Gastroesophageal sphincter (tissue), 4 donors: Measurements from ENCODE around the gene GRPR. TPM values are rescaled to one million over a fixed set of nuclear protein-coding genes. Genes with fewer than 3 reads are reported as not detected.
A peak's percentile ranks its signal among the peaks of the same experiment; 100 is the strongest.
"Not testable (repeated sequence)": the region's sequence is repeated elsewhere in the genome, so short reads cannot be mapped to it uniquely, and the experiment has no call there.

Source experiments
- ATAC-seq: fragments of 150-250 bp; one replicate; pipeline ENCODE4 v1.9.1; 2016; ENCODE audit warnings: mild to moderate bottlenecking, moderate library complexity
- H3K27ac ChIP-seq, 4 donors: fragments of 200-600 bp; sonication (generic) in 3 of 4; 1 replicate in 3 of 4; 2 replicates in 1 of 4; pipeline ENCODE4 v1.5.1; 2016 to 2019
- H3K27me3 ChIP-seq: fragments of 200-600 bp; sonication (generic); one replicate; pipeline ENCODE4 v1.5.1; 2019
- H3K36me3 ChIP-seq, 2 donors: fragments of 200-600 bp; sonication (generic); one replicate each; pipeline ENCODE4 v1.5.1; 2019; ENCODE audit warnings: control low read depth in 1 of 2
- H3K4me1 ChIP-seq, 3 donors: fragments of 200-600 bp; sonication (generic); 1 replicate in 2 of 3; 2 replicates in 1 of 3; pipeline ENCODE4 v1.5.1; 2016 to 2019; ENCODE audit warnings: control low read depth in 2 of 3
- H3K4me3 ChIP-seq, 2 donors: fragments of 200-600 bp; sonication (generic); one replicate each; pipeline ENCODE4 v1.5.1; 2019; ENCODE audit warnings: mild to moderate bottlenecking in 1 of 2, moderate library complexity in 1 of 2
- H3K9me3 ChIP-seq, 3 donors: fragments of 200-600 bp; sonication (generic); one replicate each; pipeline ENCODE4 v1.5.1; 2017 to 2019; ENCODE audit warnings: control low read depth in 2 of 3
- EP300 ChIP-seq: sonication (generic); formaldehyde crosslinking; IDR thresholded peaks from one replicate; pipeline ENCODE4 v1.6.1; 2017; ENCODE audit warnings: antibody characterized with exemption, mild to moderate bottlenecking
- POLR2A ChIP-seq, 2 donors: fragments of 450-650 bp; IDR thresholded peaks; one replicate each; pipeline ENCODE4 v1.6.1; 2017; ENCODE audit warnings: antibody characterized with exemption in 2 of 2, mild to moderate bottlenecking in 2 of 2, moderate library complexity in 1 of 2
- POLR2AphosphoS5 ChIP-seq: sonication (generic); formaldehyde crosslinking; IDR thresholded peaks from one replicate; pipeline ENCODE4 v1.6.1; 2017; ENCODE audit warnings: antibody characterized with exemption
- WGBS, 2 donors: methylation state at CpG; one replicate each; pipeline ENCODE4 v1.1.5; 2018; ENCODE audit warnings: low coverage in 1 of 2; 5-methylcytosine and 5-hydroxymethylcytosine counted together
- total RNA-seq, 4 donors: library from RNA; depleted of rRNA; stranded (reverse); fragments of >200 nt; gene quantifications; one replicate each; pipeline ENCODE4 v1.1.0, GENCODE V29; 2016
- TF ChIP-seq, protein P1 (sequence below), 4 experiments: fragments of 200-600 bp in 2 of 4; fragments of 450-650 bp in 2 of 4; sonication (generic) in 1 of 4; IDR thresholded peaks; one replicate each; pipeline ENCODE4 v1.5.1; 2017 to 2019; ENCODE audit warnings: antibody characterized with exemption in 4 of 4, mild to moderate bottlenecking in 2 of 4, moderate library complexity in 2 of 4

Gene GRPR
- total RNA-seq, 4 donors from 2014 or later = 3.2 to 39.5 (median 16.0) TPM

- Histone ChIP-seq H3K36me3 (no peaks in the 10 kb centered on the region), H3K27ac (peak overlapping the region; percentile 71 to 84 (median 80)), H3K9me3 (no peaks in the 10 kb centered on the region), H3K27me3 (no peaks in the 10 kb centered on the region), H3K4me3 (no peak overlapping the region), H3K4me1 (peaks cover 0 to 14% (median 0%) of the 10 kb centered on the region in 3 donors)
- WGBS, 2 donors = 54% methylated on average over 4 of the region's 4 CpGs; no CpG with 5 or more reads in 1 of the 2 donors
- TF ChIP-seq EP300 = no peak
- TF ChIP-seq, protein P1, sequence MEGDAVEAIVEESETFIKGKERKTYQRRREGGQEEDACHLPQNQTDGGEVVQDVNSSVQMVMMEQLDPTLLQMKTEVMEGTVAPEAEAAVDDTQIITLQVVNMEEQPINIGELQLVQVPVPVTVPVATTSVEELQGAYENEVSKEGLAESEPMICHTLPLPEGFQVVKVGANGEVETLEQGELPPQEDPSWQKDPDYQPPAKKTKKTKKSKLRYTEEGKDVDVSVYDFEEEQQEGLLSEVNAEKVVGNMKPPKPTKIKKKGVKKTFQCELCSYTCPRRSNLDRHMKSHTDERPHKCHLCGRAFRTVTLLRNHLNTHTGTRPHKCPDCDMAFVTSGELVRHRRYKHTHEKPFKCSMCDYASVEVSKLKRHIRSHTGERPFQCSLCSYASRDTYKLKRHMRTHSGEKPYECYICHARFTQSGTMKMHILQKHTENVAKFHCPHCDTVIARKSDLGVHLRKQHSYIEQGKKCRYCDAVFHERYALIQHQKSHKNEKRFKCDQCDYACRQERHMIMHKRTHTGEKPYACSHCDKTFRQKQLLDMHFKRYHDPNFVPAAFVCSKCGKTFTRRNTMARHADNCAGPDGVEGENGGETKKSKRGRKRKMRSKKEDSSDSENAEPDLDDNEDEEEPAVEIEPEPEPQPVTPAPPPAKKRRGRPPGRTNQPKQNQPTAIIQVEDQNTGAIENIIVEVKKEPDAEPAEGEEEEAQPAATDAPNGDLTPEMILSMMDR (IDR thresholded peaks at IDR 0.05) = no peak
- TF ChIP-seq POLR2AphosphoS5 = no peak
- no peak for TF ChIP-seq POLR2A (IDR thresholded peaks at IDR 0.05)
- ATAC-seq = no peak
Measured at GRCh38 chrX:16140448-16140847, 17.1 kb downstream of the GRPR start.

DNA sequence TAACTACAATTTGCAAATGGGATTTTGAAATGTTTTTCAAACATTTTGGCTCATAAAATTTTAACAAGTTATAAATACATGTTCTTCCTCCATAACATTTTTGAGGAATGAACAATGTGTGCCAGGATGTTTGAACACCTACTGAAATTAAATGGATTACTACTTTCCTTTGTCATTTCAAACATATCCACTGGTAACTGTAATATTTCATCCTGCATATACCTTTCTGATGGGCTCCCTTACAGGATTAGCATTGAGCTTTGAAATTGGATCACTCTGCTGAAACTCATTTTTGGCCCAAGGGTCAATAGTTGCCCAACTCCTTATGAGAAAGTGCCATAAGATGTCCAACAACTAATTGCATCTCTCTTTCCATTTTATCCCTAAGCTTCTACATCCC is 17.6 kb downstream of the GRPR start:
- Histone ChIP-seq H3K27me3 (no peaks in the 10 kb centered on the region), H3K36me3 (no peaks in the 10 kb centered on the region), H3K4me1 (peaks cover 0 to 14% (median 0%) of the 10 kb centered on the region in 3 donors), H3K4me3 (no peak overlapping the region), H3K27ac (peak overlapping the region; percentile 71 to 84 (median 80)), H3K9me3 (no peaks in the 10 kb centered on the region)
- no peak for TF ChIP-seq EP300
- no peak for ATAC-seq

DNA sequence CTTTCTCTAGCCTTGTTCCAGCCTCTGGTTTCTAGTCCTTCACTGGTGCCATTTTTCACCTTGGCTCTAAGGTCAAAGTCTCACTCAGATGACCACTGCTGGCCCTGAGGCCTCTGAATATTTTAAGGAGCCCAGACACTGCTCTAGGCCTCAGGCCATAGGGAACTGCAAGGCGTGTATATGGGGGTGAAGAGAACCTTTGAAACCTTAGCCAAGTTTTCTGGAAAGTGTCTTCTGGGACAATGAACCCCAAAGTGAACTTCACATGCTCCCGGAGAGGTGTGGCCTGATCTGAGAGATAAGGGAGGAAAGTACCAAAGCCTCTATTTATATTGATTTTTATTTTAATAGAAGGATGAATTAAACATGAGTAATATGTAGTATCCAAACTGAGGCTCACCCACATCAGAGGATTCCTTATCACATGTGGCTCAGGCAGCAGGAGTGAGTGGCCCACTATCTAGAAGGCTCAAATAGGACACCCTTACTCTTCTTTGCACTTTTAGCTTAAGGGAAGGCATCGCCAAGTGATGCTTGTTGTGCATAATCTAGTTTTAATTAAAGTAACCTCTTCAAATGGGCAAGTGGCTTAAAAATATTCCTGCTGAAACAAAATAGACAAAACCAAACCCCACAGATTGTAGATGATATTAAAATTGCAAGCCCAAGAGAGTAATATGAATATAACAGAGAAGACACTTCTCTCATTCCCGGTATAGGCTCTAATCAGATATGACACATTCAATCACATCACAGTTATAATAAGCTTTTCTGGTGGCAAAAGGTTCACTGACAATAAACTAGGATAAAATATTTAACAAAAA is 18.3 kb downstream of the GRPR start:
- no peak for TF ChIP-seq POLR2A (IDR thresholded peaks at IDR 0.05)
- H3K27ac ChIP-seq = peak overlapping the region; percentile 65 to 81 (median 75)

DNA sequence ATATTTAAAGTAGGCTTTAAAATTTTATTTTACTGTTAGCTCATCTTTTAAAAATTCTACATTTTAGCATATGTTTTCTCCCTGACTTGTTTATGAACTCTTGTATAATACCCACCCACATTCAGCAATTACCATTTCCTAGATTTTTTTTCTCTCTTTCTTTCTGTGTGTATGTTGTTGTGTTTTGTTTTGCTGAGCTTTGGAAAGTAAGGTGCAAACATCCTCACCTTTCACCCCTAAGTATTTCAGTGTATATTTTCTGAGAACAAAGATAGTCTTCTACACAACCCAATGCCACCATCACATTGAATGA is 18.8 kb downstream of the GRPR start:
- peak overlapping the region in 2 of 4 donors; percentile 32 to 79 for H3K27ac ChIP-seq
- ATAC-seq = no peak
- H3K4me3 ChIP-seq = no peak overlapping the region
- H3K4me1 ChIP-seq = peaks cover 0 to 14% (median 0%) of the 10 kb centered on the region in 3 donors
- H3K36me3 ChIP-seq = no peaks in the 10 kb centered on the region
- TF ChIP-seq EP300 = no peak
- TF ChIP-seq, protein P1 (IDR thresholded peaks at IDR 0.05) = no peak
- TF ChIP-seq POLR2A (IDR thresholded peaks at IDR 0.05) = no peak
- TF ChIP-seq POLR2AphosphoS5 = no peak
- H3K9me3 ChIP-seq = no peaks in the 10 kb centered on the region
- no peaks in the 10 kb centered on the region for H3K27me3 ChIP-seq

More for the DNA sequence above, 18.3 kb downstream of the GRPR start:
- H3K27me3 ChIP-seq = no peaks in the 10 kb centered on the region
- H3K4me1 ChIP-seq = peaks cover 0 to 14% (median 0%) of the 10 kb centered on the region in 3 donors
- 75% methylated on average over 2 of the region's 4 CpGs for WGBS, 2 donors
- no peaks in the 10 kb centered on the region for H3K36me3 ChIP-seq
- H3K9me3 ChIP-seq = no peaks in the 10 kb centered on the region
- no peak overlapping the region for H3K4me3 ChIP-seq
- no peak for ATAC-seq

GRCh38 chrX:16143968-16144367 is 20.6 kb downstream of the GRPR start:
- H3K27ac ChIP-seq = peak overlapping the region; percentile 7 to 79 (median 44)
- H3K27me3 ChIP-seq = no peaks in the 10 kb centered on the region
- H3K4me1 ChIP-seq = peaks cover 0 to 14% (median 0%) of the 10 kb centered on the region in 3 donors
- no peaks in the 10 kb centered on the region for H3K36me3 ChIP-seq
- no peak for ATAC-seq
- H3K4me3 ChIP-seq = no peak overlapping the region
- TF ChIP-seq, protein P1 (IDR thresholded peaks at IDR 0.05) = no peak
- TF ChIP-seq POLR2A (IDR thresholded peaks at IDR 0.05) (no peak), POLR2AphosphoS5 (no peak), EP300 (no peak)
- no peaks in the 10 kb centered on the region for H3K9me3 ChIP-seq

GRCh38 chrX:16144420-16144819 is 21.1 kb downstream of the GRPR start:
- Histone ChIP-seq H3K27me3 (no peaks in the 10 kb centered on the region), H3K9me3 (no peaks in the 10 kb centered on the region), H3K4me3 (no peak overlapping the region), H3K36me3 (no peaks in the 10 kb centered on the region), H3K4me1 (peaks cover 0 to 14% (median 0%) of the 10 kb centered on the region in 3 donors), H3K27ac (peak overlapping the region; percentile 7 to 79 (median 36))
- no peak for TF ChIP-seq POLR2AphosphoS5
- TF ChIP-seq, protein P1 (IDR thresholded peaks at IDR 0.05) = no peak
- TF ChIP-seq POLR2A (IDR thresholded peaks at IDR 0.05) = no peak
- TF ChIP-seq EP300 = no peak
- WGBS, 2 donors = 0 to 54% methylated on average over 1 to 2 of the region's 2 CpGs
- ATAC-seq = no peak

- Histone ChIP-seq H3K4me1 (peaks cover 0 to 14% (median 0%) of the 10 kb centered on the region in 3 donors), H3K27ac (peak overlapping the region in 3 of 4 donors; percentile 7 to 79 (median 47))
- 56 to 60% methylated on average over 1 of the region's 1 CpG for WGBS, 2 donors
- not testable (repeated sequence) for H3K27me3 ChIP-seq, H3K4me3 ChIP-seq, H3K9me3 ChIP-seq, H3K36me3 ChIP-seq, ATAC-seq
Measured at GRCh38 chrX:16145093-16145492, 21.7 kb downstream of the GRPR start.
